GM12878 (cell line): ENCODE measurements around the gene MYADM. TPM values are rescaled to one million over a fixed set of nuclear protein-coding genes. Genes with fewer than 3 reads are reported as not detected.
"Not testable (repeated sequence)": the region's sequence is repeated elsewhere in the genome, so short reads cannot be mapped to it uniquely, and the experiment has no call there.

Source experiments
- ATAC-seq: fragments of 200-7000 bp; cut with Tn5 transposase; 3 replicates; pipeline ENCODE4 v1.9.1; 2020; ENCODE audit warnings: mild to moderate bottlenecking, moderate library complexity
- BruUV-seq: library from RNA; stranded (reverse); fragments of 400-500 nt; replicated peaks from 2 replicates; lab custom pipeline; 2021; lab: Mats Ljungman, UMichigan
- CTCF ChIA-PET: fragments of 300-600 bp; sonication (Branson Sonifier 250); formaldehyde crosslinking; extraction: SDS; loops from one replicate; lab custom pipeline; 2021; ENCODE audit warnings: inconsistent platforms; lab: Yijun Ruan, JAX
- POLR2A ChIA-PET: fragments of 350-600 bp; formaldehyde crosslinking; extraction: SDS; loops from one replicate; lab custom pipeline; 2021; ENCODE audit warnings: inconsistent platforms; lab: Charles Lee
- RAD21 ChIA-PET: fragments of 300-600 bp; sonication (Branson Sonifier 250); formaldehyde crosslinking; loops from one replicate; lab custom pipeline; 2023; ENCODE audit warnings: antibody characterized with exemption; ENCODE audit not compliant: unreplicated experiment; lab: Charles Lee
- SMC1A ChIA-PET: fragments of 300-600 bp; sonication (Branson Sonifier 250); formaldehyde crosslinking; loops from one replicate; lab custom pipeline; 2023; ENCODE audit not compliant: unreplicated experiment, uncharacterized antibody; lab: Charles Lee
- DNase-seq: peaks from one replicate; pipeline ENCODE4 v3.0.0-alpha.2; 2011; ENCODE audit warnings: low read depth, low spot score
- FAIRE-seq: peaks from 3 replicates; lab custom pipeline; 2011; peaks lifted over from hg19 to GRCh38; lab: Jason Lieb, UNC
- H2AFZ ChIP-seq: 2 replicates; pipeline ENCODE4 v1.6.0; 2011; ENCODE audit warnings: low read depth, low read length, control low read depth; ENCODE audit not compliant: control insufficient read depth
- H3K27ac ChIP-seq: 2 replicates; pipeline ENCODE4 v1.5.1; 2011; ENCODE audit warnings: control low read depth; ENCODE audit not compliant: control insufficient read depth, insufficient read depth
- H3K27me3 ChIP-seq, 2 experiments: replicated peaks in 1 of 2; 2 replicates each; pipeline versions ENCODE4 v1.6.0 to v1.6.1; 2011; ENCODE audit warnings: low read length in 1 of 2; ENCODE audit not compliant: control insufficient read depth in 2 of 2, insufficient read depth in 2 of 2
- H3K36me3 ChIP-seq, 2 experiments: 2 replicates each; pipeline ENCODE4 v1.5.1; 2011; ENCODE audit warnings: low read length in 1 of 2; ENCODE audit not compliant: control insufficient read depth in 2 of 2, insufficient read depth in 2 of 2
- H3K4me1 ChIP-seq: 2 replicates; pipeline ENCODE4 v1.6.1; 2011; ENCODE audit warnings: mild to moderate bottlenecking, low read length, moderate library complexity, mixed read lengths; ENCODE audit not compliant: control insufficient read depth, insufficient read depth
- H3K4me2 ChIP-seq: 2 replicates; pipeline ENCODE4 v1.6.0; 2011; ENCODE audit warnings: control low read depth; ENCODE audit not compliant: control insufficient read depth, insufficient read depth
- H3K4me3 ChIP-seq: fragments of 200-600 bp; sonication (generic); 2 replicates; pipeline ENCODE4 v1.5.1; 2016
- H3K79me2 ChIP-seq: 2 replicates; pipeline ENCODE4 v1.6.0; 2011; ENCODE audit warnings: low read length; ENCODE audit not compliant: control insufficient read depth, insufficient read depth
- H3K9ac ChIP-seq: 2 replicates; pipeline ENCODE4 v1.8.0; 2011; ENCODE audit warnings: low read length, control low read depth, mixed read lengths; ENCODE audit not compliant: control insufficient read depth, insufficient read depth
- H3K9me3 ChIP-seq: replicated peaks from 3 replicates; pipeline ENCODE4 v1.5.1; 2011; ENCODE audit warnings: mild to moderate bottlenecking, low read length; ENCODE audit not compliant: control insufficient read depth, insufficient read depth
- H4K20me1 ChIP-seq: 2 replicates; pipeline ENCODE4 v1.6.0; 2011; ENCODE audit not compliant: control insufficient read depth, insufficient read depth
- CEBPB ChIP-seq, 2 experiments: fragments of 150-350 bp in 1 of 2; IDR thresholded peaks; 2 replicates each; pipeline ENCODE4 v1.6.1; 2012 to 2014; ENCODE audit warnings: low read depth in 2 of 2, low read length in 2 of 2, borderline replicate concordance in 1 of 2, inconsistent platforms in 1 of 2
- LARP7 ChIP-seq: fragments of 450-650 bp; IDR thresholded peaks from 2 replicates; pipeline ENCODE4 v1.6.1; 2017; ENCODE audit warnings: mild to moderate bottlenecking
- SRF ChIP-seq, 2 experiments: IDR thresholded peaks; 2 replicates each; pipeline ENCODE4 v1.6.1; 2011; ENCODE audit warnings: low read depth in 2 of 2, low read length in 2 of 2, mild to moderate bottlenecking in 1 of 2, moderate library complexity in 1 of 2
- WGBS: methylation state at CpG from one replicate; pipeline ENCODE4 v1.1.6; 2016; ENCODE audit warnings: low lambda C conversion rate; ENCODE audit not compliant: insufficient replicate concordance, insufficient coverage; ENCODE audit errors: missing lambda C conversion rate; 5-methylcytosine and 5-hydroxymethylcytosine counted together
- in situ Hi-C: fragments of 300-500 bp; cut with MboI; formaldehyde crosslinking; loops from 9 replicates; pipeline ENCODE4 v1.14.3; 2018; ENCODE audit warnings: mixed read lengths
- intact Hi-C: fragments of 100-400 bp; cut with micrococcal nuclease; formaldehyde crosslinking; loops from one replicate; pipeline ENCODE4 v1.14.2; 2022; ENCODE audit not compliant: unreplicated experiment
- polyA plus RNA-seq, 11 experiments: library from polyadenylated mRNA; depleted of rRNA in 4 of 11; unstranded in 6 of 11; stranded (reverse) in 5 of 11; fragments of >200 nt; fragmentation: Nextera tagmentation in 4 of 11; fragmentation: Illumina TruSeq in 1 of 11; extraction: Ambion mirVana in 4 of 11; extraction: Trizol in 1 of 11; gene quantifications; 1 replicate in 1 of 11; 2 replicates in 10 of 11; pipeline versions ENCODE4 v1.2.1 to v1.2.3, GENCODE V29; 2011 to 2016; ENCODE audit warnings: inconsistent platforms in 2 of 11, missing spikeins in 2 of 11, low read depth in 1 of 11
- total RNA-seq, 4 experiments: library from RNA; depleted of rRNA in 3 of 4; stranded (reverse); fragments of >200 nt in 3 of 4; fragmentation: Illumina TruSeq in 1 of 4; extraction: Trizol in 1 of 4; gene quantifications; 2 replicates each; pipeline versions ENCODE4 v1.2.1 to v1.2.3, GENCODE V29; 2013 to 2021
- TF ChIP-seq, protein P1 (sequence below): fragments of 150-350 bp; IDR thresholded peaks from 2 replicates; pipeline ENCODE4 v1.6.1; 2016; ENCODE audit warnings: low read depth, low read length

MYADM gene
- total and polyA plus RNA-seq, 10 of the 15 experiments (the other 5 are each of a cell fraction or from before 2014, with no cell fraction given) = 0.04 to 0.46 (median 0.10) TPM

DNA sequence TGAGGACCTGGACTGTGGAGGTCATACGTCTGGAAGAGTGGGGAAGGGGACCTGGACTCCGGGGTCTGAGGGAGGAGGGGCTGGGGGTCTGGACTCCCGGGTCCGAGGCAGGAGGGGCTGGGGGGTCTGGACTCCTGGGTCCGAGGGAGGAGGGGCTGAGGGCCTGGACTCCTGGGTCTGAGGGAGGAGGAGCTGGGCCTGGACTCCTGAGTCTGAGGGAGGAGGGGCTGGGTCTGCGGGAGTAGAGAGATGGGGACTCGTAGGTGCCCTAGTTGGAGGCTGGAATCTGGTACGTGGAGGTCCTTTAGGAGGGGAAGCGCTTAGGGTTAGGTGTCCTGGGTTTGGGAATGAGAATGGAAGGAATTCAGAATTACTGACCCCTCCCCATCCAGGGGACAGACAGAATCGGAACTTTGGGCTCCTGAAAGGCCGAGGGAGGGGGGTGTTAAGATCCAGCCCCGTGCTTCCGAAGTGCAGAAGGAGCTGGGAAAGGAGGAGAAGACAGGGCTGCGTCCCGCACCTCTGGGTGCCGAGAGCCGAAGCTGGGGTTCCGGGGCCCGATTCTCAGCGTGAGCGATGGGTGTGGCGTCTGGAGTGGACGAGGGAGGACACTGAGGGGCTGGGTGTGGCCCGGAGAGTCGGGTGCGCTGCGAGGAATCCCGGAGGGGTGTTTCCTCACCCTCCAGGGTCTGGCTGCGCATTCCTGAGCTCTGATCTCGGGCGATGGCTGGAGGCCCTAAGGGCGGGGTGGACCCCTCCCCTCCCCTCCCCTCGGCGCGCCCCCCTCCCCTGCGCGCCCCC lies 608 bp downstream of the MYADM start (continued):
- TF ChIP-seq, protein P1, sequence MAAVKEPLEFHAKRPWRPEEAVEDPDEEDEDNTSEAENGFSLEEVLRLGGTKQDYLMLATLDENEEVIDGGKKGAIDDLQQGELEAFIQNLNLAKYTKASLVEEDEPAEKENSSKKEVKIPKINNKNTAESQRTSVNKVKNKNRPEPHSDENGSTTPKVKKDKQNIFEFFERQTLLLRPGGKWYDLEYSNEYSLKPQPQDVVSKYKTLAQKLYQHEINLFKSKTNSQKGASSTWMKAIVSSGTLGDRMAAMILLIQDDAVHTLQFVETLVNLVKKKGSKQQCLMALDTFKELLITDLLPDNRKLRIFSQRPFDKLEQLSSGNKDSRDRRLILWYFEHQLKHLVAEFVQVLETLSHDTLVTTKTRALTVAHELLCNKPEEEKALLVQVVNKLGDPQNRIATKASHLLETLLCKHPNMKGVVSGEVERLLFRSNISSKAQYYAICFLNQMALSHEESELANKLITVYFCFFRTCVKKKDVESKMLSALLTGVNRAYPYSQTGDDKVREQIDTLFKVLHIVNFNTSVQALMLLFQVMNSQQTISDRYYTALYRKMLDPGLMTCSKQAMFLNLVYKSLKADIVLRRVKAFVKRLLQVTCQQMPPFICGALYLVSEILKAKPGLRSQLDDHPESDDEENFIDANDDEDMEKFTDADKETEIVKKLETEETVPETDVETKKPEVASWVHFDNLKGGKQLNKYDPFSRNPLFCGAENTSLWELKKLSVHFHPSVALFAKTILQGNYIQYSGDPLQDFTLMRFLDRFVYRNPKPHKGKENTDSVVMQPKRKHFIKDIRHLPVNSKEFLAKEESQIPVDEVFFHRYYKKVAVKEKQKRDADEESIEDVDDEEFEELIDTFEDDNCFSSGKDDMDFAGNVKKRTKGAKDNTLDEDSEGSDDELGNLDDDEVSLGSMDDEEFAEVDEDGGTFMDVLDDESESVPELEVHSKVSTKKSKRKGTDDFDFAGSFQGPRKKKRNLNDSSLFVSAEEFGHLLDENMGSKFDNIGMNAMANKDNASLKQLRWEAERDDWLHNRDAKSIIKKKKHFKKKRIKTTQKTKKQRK = no peak
- TF ChIP-seq LARP7 = no peak

DNA sequence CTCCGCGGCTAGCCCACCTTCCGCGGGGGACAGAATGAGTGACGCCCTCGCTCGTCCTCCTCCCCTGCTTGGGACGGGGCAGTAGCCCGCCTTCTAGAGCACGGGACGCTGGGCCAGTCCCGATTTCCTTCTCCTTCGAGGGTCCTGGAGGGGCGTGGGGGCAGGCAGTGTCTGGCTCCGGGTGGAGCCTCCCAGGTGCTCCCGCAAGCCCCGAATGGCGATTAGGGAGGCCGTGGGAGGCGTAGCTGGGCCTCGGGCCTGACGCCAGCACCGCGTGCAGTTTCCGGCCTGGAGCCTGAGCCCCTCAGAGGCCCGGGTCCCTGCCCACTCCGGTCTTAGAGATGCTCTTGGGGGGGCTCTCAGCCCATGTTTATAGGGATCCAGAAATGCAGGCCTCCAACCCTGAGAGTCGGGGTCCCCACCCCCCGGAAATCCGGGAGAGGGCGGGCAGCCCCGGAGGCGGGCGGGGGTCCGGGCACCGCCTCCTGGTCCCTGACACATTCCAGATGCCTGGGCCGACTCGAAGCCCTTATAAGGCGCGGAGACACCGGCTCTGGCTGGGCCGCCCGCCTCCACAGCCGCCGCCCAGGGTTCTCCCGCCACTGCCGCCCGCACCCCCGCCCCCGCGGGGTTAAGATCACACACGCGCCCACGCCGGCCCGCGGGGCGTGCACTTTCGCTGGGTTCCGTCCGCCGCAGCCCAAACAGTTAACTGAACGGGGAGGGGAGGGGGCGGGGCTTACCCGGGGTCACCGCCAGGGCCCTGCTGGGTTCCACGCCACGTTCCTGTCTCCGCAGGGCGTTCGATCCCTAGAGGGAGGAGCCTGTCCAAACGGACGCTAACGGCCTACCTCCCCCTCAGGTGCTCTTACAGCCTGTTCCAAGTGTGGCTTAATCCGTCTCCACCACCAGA lies 1.5 kb downstream of the MYADM start:
- H3K4me1 ChIP-seq = no peaks in the 10 kb centered on the region
- no peaks in the 10 kb centered on the region for H4K20me1 ChIP-seq
- no peaks in the 10 kb centered on the region; the same call in 2 of the 3 replicates for H3K9me3 ChIP-seq
- H3K36me3 ChIP-seq = no peaks in the 10 kb centered on the region
- FAIRE-seq (no peak), ATAC-seq (no peak)
- SMC1A ChIA-PET = no interaction called here
- in situ Hi-C loops = no loop called here
- POLR2A ChIA-PET = no interaction called here
- no peaks in the 10 kb centered on the region for H3K27me3 ChIP-seq
- no peaks in the 10 kb centered on the region for H3K79me2 ChIP-seq
- H2AFZ ChIP-seq = no peak overlapping the region
- H3K4me3 ChIP-seq = no peak overlapping the region
- CTCF ChIA-PET = no interaction called here
- no peak for TF ChIP-seq CEBPB (IDR thresholded peaks at IDR 0.05; ENCODE audit: borderline replicate concordance in 1 of 2, low read depth in 2 of 2, low read length in 2 of 2)
- 0 out of 4 replicates have a peak, but pooled peaks of 1 of the 2 experiments have one; percentile 21 for TF ChIP-seq SRF (IDR thresholded peaks at IDR 0.05; ENCODE audit: low read depth in 2 of 2, low read length in 2 of 2)
- TF ChIP-seq, all 136 proteins: peak for 1
- RAD21 ChIA-PET = no interaction called here
- WGBS = 2% methylated on average over 33 of the region's 75 CpGs
- no TSS peak for BruUV-seq
- intact Hi-C loops = no loop called here
- DNase-seq = no peak
- Histone ChIP-seq H3K4me2 (peak overlapping the region; percentile 3; the same call in 1 of the 2 replicates), H3K9ac (no peak overlapping the region), H3K27ac (no peak overlapping the region; the same call in 1 of the 2 replicates)

DNA sequence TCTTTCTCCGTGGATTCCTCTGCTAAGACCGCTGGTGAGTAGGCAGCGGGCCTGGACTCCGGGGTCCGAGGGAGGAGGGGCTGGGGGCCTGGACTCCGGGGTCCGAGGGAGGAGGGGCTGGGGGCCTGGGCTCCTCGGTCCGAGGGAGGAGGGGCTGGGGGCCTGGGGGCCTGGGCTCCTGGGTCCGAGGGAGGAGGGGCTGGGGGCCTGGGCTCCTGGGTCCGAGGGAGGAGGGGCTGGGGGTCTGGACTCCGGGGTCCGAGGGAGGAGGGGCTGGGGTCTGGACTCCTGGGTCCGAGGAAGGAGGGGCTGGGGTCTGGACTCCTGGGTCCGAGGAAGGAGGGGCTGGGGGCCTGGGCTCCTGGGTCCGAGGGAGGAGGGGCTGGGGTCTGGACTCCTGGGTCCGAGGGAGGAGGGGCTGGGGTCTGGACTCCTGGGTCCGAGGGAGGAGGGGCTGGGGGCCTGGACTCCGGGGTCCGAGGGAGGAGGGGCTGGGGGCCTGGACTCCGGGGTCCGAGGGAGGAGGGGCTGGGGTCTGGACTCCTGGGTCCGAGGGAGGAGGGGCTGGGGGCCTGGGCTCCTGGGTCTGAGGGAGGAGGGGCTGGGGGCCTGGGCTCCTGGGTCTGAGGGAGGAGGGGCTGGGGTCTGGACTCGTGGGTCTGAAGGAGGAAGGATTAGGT lies 2.3 kb downstream of the MYADM start:
- H3K9me3 ChIP-seq, RAD21 ChIA-PET, CTCF ChIA-PET, DNase-seq, H3K27ac ChIP-seq, POLR2A ChIA-PET, H3K4me1 ChIP-seq, H4K20me1 ChIP-seq, H3K79me2 ChIP-seq, H3K4me2 ChIP-seq, H3K4me3 ChIP-seq, H2AFZ ChIP-seq, intact Hi-C loops, H3K27me3 ChIP-seq, H3K36me3 ChIP-seq, SMC1A ChIA-PET, H3K9ac ChIP-seq, FAIRE-seq, in situ Hi-C loops, BruUV-seq, ATAC-seq: not testable (repeated sequence)
- WGBS = 40% methylated on average over 2 of the region's 24 CpGs
